Liver (tissue), 9 donors: Measurements from ENCODE around the gene WDR90. TPM values are rescaled to one million over a fixed set of nuclear protein-coding genes. Genes with fewer than 3 reads are reported as not detected.

Source experiments
- DNase-seq: peaks from one replicate; pipeline ENCODE4 v3.0.0-alpha.2; 2017; ENCODE audit warnings: low spot score
- H3K27ac ChIP-seq, 2 donors: one replicate each; pipeline ENCODE4 v1.7.0; 2013; ENCODE audit warnings: inconsistent platforms in 2 of 2, low read length in 2 of 2, control low read depth in 1 of 2, low read depth in 1 of 2, mild to moderate bottlenecking in 1 of 2
- H3K27me3 ChIP-seq, 4 donors: one replicate each; pipeline versions ENCODE4 v1.6.1 to v1.7.0; 2013; ENCODE audit warnings: low read length in 3 of 4, inconsistent platforms in 1 of 4, mild to moderate bottlenecking in 1 of 4, moderate library complexity in 1 of 4; ENCODE audit not compliant: control insufficient read depth in 4 of 4, insufficient read depth in 4 of 4
- H3K36me3 ChIP-seq, 4 donors: one replicate each; pipeline versions ENCODE4 v1.6.1 to v1.7.0; 2013; ENCODE audit warnings: low read length in 3 of 4, mild to moderate bottlenecking in 3 of 4, low read depth in 1 of 4, moderate library complexity in 1 of 4; ENCODE audit not compliant: control insufficient read depth in 4 of 4, insufficient read depth in 3 of 4
- H3K4me1 ChIP-seq, 4 donors: one replicate each; pipeline versions ENCODE4 v1.6.1 to v1.7.0; 2013; ENCODE audit warnings: low read length in 3 of 4, mild to moderate bottlenecking in 3 of 4, moderate library complexity in 1 of 4; ENCODE audit not compliant: control insufficient read depth in 4 of 4, insufficient read depth in 4 of 4
- H3K4me3 ChIP-seq, 3 donors: one replicate each; pipeline versions ENCODE4 v1.6.1 to v1.7.0; 2013; ENCODE audit warnings: low read length in 3 of 3, control low read depth in 1 of 3, low read depth in 1 of 3, mild to moderate bottlenecking in 1 of 3
- H3K9ac ChIP-seq, 2 donors: one replicate each; pipeline ENCODE4 v1.7.0; 2013; ENCODE audit warnings: low read length in 2 of 2, mild to moderate bottlenecking in 2 of 2, moderate library complexity in 2 of 2, control low read depth in 1 of 2, low read depth in 1 of 2
- H3K9me3 ChIP-seq, 4 donors: one replicate each; pipeline versions ENCODE4 v1.6.1 to v1.7.0; 2013; ENCODE audit warnings: low read length in 3 of 4; ENCODE audit not compliant: control insufficient read depth in 4 of 4
- CTCF ChIP-seq: fragments of 150-350 bp; IDR thresholded peaks from 2 replicates; pipeline ENCODE4 v1.5.1; 2017; ENCODE audit warnings: improper control_type of control experiment, low read depth, low read length; ENCODE audit not compliant: missing input control
- EGR1 ChIP-seq, 2 donors: IDR thresholded peaks; 2 replicates each; pipeline ENCODE4 v1.6.1; 2016 to 2018; ENCODE audit warnings: antibody characterized with exemption in 2 of 2, low read depth in 2 of 2
- FOXA1 ChIP-seq: IDR thresholded peaks from 2 replicates; pipeline ENCODE4 v1.6.1; 2016; ENCODE audit warnings: antibody characterized with exemption
- FOXA2 ChIP-seq: IDR thresholded peaks from 2 replicates; pipeline ENCODE4 v1.6.1; 2016; ENCODE audit warnings: antibody characterized with exemption
- GABPA ChIP-seq, 2 donors: IDR thresholded peaks in 1 of 2; conservative IDR thresholded peaks in 1 of 2; 2 replicates each; pipeline ENCODE4 v1.6.1; 2016; ENCODE audit warnings: antibody characterized with exemption in 2 of 2, mild to moderate bottlenecking in 1 of 2, moderate library complexity in 1 of 2
- HNF4A ChIP-seq, 2 donors: conservative IDR thresholded peaks; 2 replicates each; pipeline ENCODE4 v1.6.1; 2016; ENCODE audit warnings: antibody characterized with exemption in 2 of 2, mild to moderate bottlenecking in 2 of 2
- JUND ChIP-seq, 2 donors: IDR thresholded peaks; 2 replicates each; pipeline ENCODE4 v1.6.1; 2016; ENCODE audit warnings: antibody characterized with exemption in 2 of 2
- MAX ChIP-seq: IDR thresholded peaks from 2 replicates; pipeline ENCODE4 v1.6.1; 2016; ENCODE audit warnings: antibody characterized with exemption
- RAD21 ChIP-seq, 2 donors: IDR thresholded peaks; 2 replicates each; pipeline ENCODE4 v1.6.1; 2016; ENCODE audit warnings: antibody characterized with exemption in 2 of 2, mild to moderate bottlenecking in 2 of 2
- RXRA ChIP-seq, 2 donors: IDR thresholded peaks; 2 replicates each; pipeline ENCODE4 v1.6.1; 2017 to 2018; ENCODE audit warnings: antibody characterized with exemption in 2 of 2, mild to moderate bottlenecking in 1 of 2
- SP1 ChIP-seq: IDR thresholded peaks from 2 replicates; pipeline ENCODE4 v1.6.1; 2018; ENCODE audit warnings: antibody characterized with exemption, mild to moderate bottlenecking
- TAF1 ChIP-seq: conservative IDR thresholded peaks from 2 replicates; pipeline ENCODE4 v1.6.1; 2016; ENCODE audit warnings: antibody characterized with exemption, mild to moderate bottlenecking
- YY1 ChIP-seq: IDR thresholded peaks from 2 replicates; pipeline ENCODE4 v1.6.1; 2016; ENCODE audit warnings: antibody characterized with exemption, mild to moderate bottlenecking
- WGBS: extraction: QIAGEN DNeasy Blood & Tissue Kit; methylation state at CpG from one replicate; pipeline ENCODE4 v1.1.7; 2013; 5-methylcytosine and 5-hydroxymethylcytosine counted together
- polyA plus RNA-seq, 2 donors: library from polyadenylated mRNA; stranded (reverse) in 1 of 2; unstranded in 1 of 2; fragments of 200-250 nt in 1 of 2; fragments of >200 nt in 1 of 2; fragmentation: Nextera tagmentation in 1 of 2; extraction: Ambion mirVana in 1 of 2; gene quantifications; one replicate each; pipeline versions ENCODE4 v1.2.1 to v1.2.3, GENCODE V29; 2013 to 2015
- total RNA-seq, 2 donors: library from RNA; depleted of rRNA; stranded (reverse); fragments of >200 nt; gene quantifications; one replicate each; pipeline ENCODE4 v1.2.3, GENCODE V29; 2014
- TF ChIP-seq, protein P1 (sequence below): IDR thresholded peaks from 2 replicates; pipeline ENCODE4 v1.6.1; 2016; ENCODE audit warnings: antibody characterized with exemption
- TF ChIP-seq, protein P2 (sequence below): IDR thresholded peaks from 2 replicates; pipeline ENCODE4 v1.6.1; 2016; ENCODE audit warnings: antibody characterized with exemption
- donor health status: healthy.
- donor health status: healthy.
- donor health status: healthy.
- donor health status: healthy.
- donor health status: healthy.

WDR90 gene
- total and polyA plus RNA-seq, 4 donors, result 4.7 to 13.4 (median 7.9) TPM

GRCh38 chr16:675884-676564 lies 26.9 kb downstream of the WDR90 start:
- Histone ChIP-seq H3K27ac (no peak overlapping the region), H3K4me3 (peak overlapping the region in 1 of 3 donors; percentile 47), H3K4me1 (peaks cover 7 to 32% (median 18%) of the 10 kb centered on the region in 4 donors), H3K27me3 (no peaks in the 10 kb centered on the region), H3K9ac (no peak overlapping the region), H3K36me3 (peaks cover 5 to 26% (median 16%) of the 10 kb centered on the region in 4 donors), H3K9me3 (no peaks in the 10 kb centered on the region)
- no peak for TF ChIP-seq FOXA2
- TF ChIP-seq HNF4A (conservative IDR thresholded peaks at IDR 0.05), result no peak
- TF ChIP-seq, protein P1, sequence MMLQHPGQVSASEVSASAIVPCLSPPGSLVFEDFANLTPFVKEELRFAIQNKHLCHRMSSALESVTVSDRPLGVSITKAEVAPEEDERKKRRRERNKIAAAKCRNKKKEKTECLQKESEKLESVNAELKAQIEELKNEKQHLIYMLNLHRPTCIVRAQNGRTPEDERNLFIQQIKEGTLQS, result no peak
- TF ChIP-seq RXRA (IDR thresholded peaks at IDR 0.05), result no peak
- no peak for TF ChIP-seq JUND (IDR thresholded peaks at IDR 0.05)
- TF ChIP-seq, protein P2, sequence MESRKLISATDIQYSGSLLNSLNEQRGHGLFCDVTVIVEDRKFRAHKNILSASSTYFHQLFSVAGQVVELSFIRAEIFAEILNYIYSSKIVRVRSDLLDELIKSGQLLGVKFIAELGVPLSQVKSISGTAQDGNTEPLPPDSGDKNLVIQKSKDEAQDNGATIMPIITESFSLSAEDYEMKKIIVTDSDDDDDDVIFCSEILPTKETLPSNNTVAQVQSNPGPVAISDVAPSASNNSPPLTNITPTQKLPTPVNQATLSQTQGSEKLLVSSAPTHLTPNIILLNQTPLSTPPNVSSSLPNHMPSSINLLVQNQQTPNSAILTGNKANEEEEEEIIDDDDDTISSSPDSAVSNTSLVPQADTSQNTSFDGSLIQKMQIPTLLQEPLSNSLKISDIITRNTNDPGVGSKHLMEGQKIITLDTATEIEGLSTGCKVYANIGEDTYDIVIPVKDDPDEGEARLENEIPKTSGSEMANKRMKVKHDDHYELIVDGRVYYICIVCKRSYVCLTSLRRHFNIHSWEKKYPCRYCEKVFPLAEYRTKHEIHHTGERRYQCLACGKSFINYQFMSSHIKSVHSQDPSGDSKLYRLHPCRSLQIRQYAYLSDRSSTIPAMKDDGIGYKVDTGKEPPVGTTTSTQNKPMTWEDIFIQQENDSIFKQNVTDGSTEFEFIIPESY, result no peak
- TF ChIP-seq FOXA1, result no peak
- no peak for TF ChIP-seq RAD21 (IDR thresholded peaks at IDR 0.05)
- no peak for TF ChIP-seq GABPA (IDR thresholded peaks at IDR 0.05 in 1 of 2, conservative IDR thresholded peaks at IDR 0.05 in 1 of 2)
- no peak for TF ChIP-seq EGR1 (IDR thresholded peaks at IDR 0.05; ENCODE audit: low read depth in 2 of 2)
- TF ChIP-seq SP1, result no peak
- no peak for TF ChIP-seq YY1
- no peak for TF ChIP-seq TAF1
- no peak for DNase-seq
- WGBS, result 44% methylated on average over 25 of the region's 25 CpGs

- DNase-seq, result no peak
- no peak overlapping the region for H3K27ac ChIP-seq
- peaks cover 13 to 37% (median 23%) of the 10 kb centered on the region in 4 donors for H3K4me1 ChIP-seq
- H3K36me3 ChIP-seq, result peaks cover 6 to 22% (median 16%) of the 10 kb centered on the region in 4 donors
- H3K27me3 ChIP-seq, result no peaks in the 10 kb centered on the region
- TF ChIP-seq, protein P1, result no peak
- TF ChIP-seq CTCF (no peak), SP1 (no peak), FOXA1 (no peak), HNF4A (conservative IDR thresholded peaks at IDR 0.05) (no peak), MAX (no peak), TAF1 (no peak), EGR1 (IDR thresholded peaks at IDR 0.05; ENCODE audit: low read depth in 2 of 2) (no peak)
- no peak overlapping the region for H3K4me3 ChIP-seq
- H3K9ac ChIP-seq, result no peak overlapping the region
- WGBS, result 86% methylated on average over 21 of the region's 21 CpGs
- H3K9me3 ChIP-seq, result no peaks in the 10 kb centered on the region
Measured at GRCh38 chr16:676565-676902, 27.4 kb downstream of the WDR90 start.
